OCI-LY7 (cell line): ENCODE data around the gene SLC6A4. TPM values are rescaled to one million over a fixed set of nuclear protein-coding genes. Genes with fewer than 3 reads are reported as not detected.

Source experiments
- BruUV-seq: library from RNA; stranded (reverse); fragments of 400-500 nt; replicated peaks from 2 replicates; lab custom pipeline; 2021; lab: Mats Ljungman, UMichigan
- CTCF ChIA-PET: fragments of 300-600 bp; sonication (Branson Sonifier 250); formaldehyde crosslinking; loops from one replicate; lab custom pipeline; 2022; ENCODE audit warnings: antibody characterized with exemption; ENCODE audit not compliant: unreplicated experiment; lab: Charles Lee
- POLR2A ChIA-PET: fragments of 300-600 bp; sonication (Branson Sonifier 250); formaldehyde crosslinking; loops from one replicate; lab custom pipeline; 2022; ENCODE audit warnings: antibody characterized with exemption; lab: Charles Lee
- DNase-seq: peaks from one replicate; pipeline ENCODE4 v3.0.0-alpha.2; 2015; ENCODE audit warnings: low spot score
- H2AFZ ChIP-seq: fragments of 200-600 bp; sonication (generic), shearing (Covaris generic); 2 replicates; pipeline ENCODE4 v1.6.1; 2014; ENCODE audit warnings: mild to moderate bottlenecking, antibody characterized with exemption, low read length, moderate library complexity
- H3K27ac ChIP-seq: fragments of 200-600 bp; sonication (generic); 2 replicates; pipeline ENCODE4 v1.5.1; 2014; ENCODE audit warnings: mixed run types, low read depth, mild to moderate bottlenecking, moderate library complexity, low read length, inconsistent platforms; ENCODE audit not compliant: poor library complexity, severe bottlenecking
- H3K36me3 ChIP-seq: fragments of 200-600 bp; sonication (generic); 2 replicates; pipeline ENCODE4 v1.6.1; 2014; ENCODE audit warnings: mild to moderate bottlenecking, antibody characterized with exemption, low read length, moderate library complexity, mixed read lengths; ENCODE audit not compliant: insufficient read depth
- H3K4me1 ChIP-seq: fragments of 200-600 bp; sonication (generic); 2 replicates; pipeline ENCODE4 v1.5.1; 2014; ENCODE audit warnings: mild to moderate bottlenecking, low read length; ENCODE audit not compliant: insufficient read depth, poor library complexity, severe bottlenecking
- H3K4me2 ChIP-seq: fragments of 200-600 bp; sonication (generic); 2 replicates; pipeline ENCODE4 v1.6.1; 2014; ENCODE audit warnings: mild to moderate bottlenecking, low read length
- H3K4me3 ChIP-seq: fragments of 200-600 bp; sonication (generic); 2 replicates; pipeline ENCODE4 v1.5.1; 2014; ENCODE audit warnings: mild to moderate bottlenecking, low read depth, low read length; ENCODE audit not compliant: poor library complexity, severe bottlenecking
- H3K79me2 ChIP-seq: fragments of 200-600 bp; sonication (generic); 2 replicates; pipeline ENCODE4 v1.6.1; 2016; ENCODE audit warnings: low read depth, mild to moderate bottlenecking, low read length, moderate library complexity, mixed read lengths; ENCODE audit not compliant: insufficient read depth
- H3K9me2 ChIP-seq: fragments of 200-600 bp; sonication (generic); 2 replicates; pipeline ENCODE4 v1.6.1; 2016; ENCODE audit warnings: mild to moderate bottlenecking, low read length, mixed read lengths; ENCODE audit not compliant: insufficient read depth
- H3K9me3 ChIP-seq: fragments of 200-600 bp; sonication (generic); 2 replicates; pipeline ENCODE4 v1.6.1; 2014; ENCODE audit warnings: mild to moderate bottlenecking, mixed run types, low read length, mixed read lengths
- H4K20me1 ChIP-seq: fragments of 200-600 bp; sonication (generic); 2 replicates; pipeline ENCODE4 v1.6.1; 2014; ENCODE audit warnings: mild to moderate bottlenecking, antibody characterized with exemption, low read length, moderate library complexity, mixed read lengths; ENCODE audit not compliant: insufficient read depth
- CTCF ChIP-seq: fragments of 200-600 bp; sonication (generic); conservative IDR thresholded peaks from 2 replicates; pipeline ENCODE4 v1.5.1; 2014; ENCODE audit warnings: mild to moderate bottlenecking, antibody characterized with exemption, low read length, moderate library complexity, mixed read lengths
- EZH2phosphoT487 ChIP-seq: fragments of 200-600 bp; sonication (generic); IDR thresholded peaks from 2 replicates; pipeline ENCODE4 v1.6.1; 2018; ENCODE audit warnings: low read depth, borderline replicate concordance, mild to moderate bottlenecking, mixed run types, antibody characterized with exemption, low read length, moderate library complexity, mixed read lengths
- intact Hi-C: fragments of 100-400 bp; cut with micrococcal nuclease; formaldehyde crosslinking; loops from one replicate; pipeline ENCODE4 v1.10.0; 2022; ENCODE audit not compliant: unreplicated experiment
- total RNA-seq, 2 experiments: library from RNA; depleted of rRNA in 1 of 2; stranded (reverse); fragments of >200 nt in 1 of 2; shearing (Covaris generic) in 1 of 2; gene quantifications; 2 replicates each; pipeline ENCODE4 v1.2.3, GENCODE V29; 2014 to 2022

SLC6A4 gene
- total RNA-seq, 2 experiments from 2014 or later: 0.09 TPM; not detected in 1

GRCh38 chr17:30200106-30200505, 35.4 kb downstream of the SLC6A4 start:
- Histone ChIP-seq H3K4me2 (no peak overlapping the region), H3K9me3 (no peaks in the 10 kb centered on the region), H3K4me1 (no peaks in the 10 kb centered on the region), H3K36me3 (no peaks in the 10 kb centered on the region), H4K20me1 (no peaks in the 10 kb centered on the region), H3K27ac (no peak overlapping the region), H3K79me2 (no peaks in the 10 kb centered on the region), H3K4me3 (no peak overlapping the region), H2AFZ (no peak overlapping the region), H3K9me2 (no peaks in the 10 kb centered on the region)
- no peak for DNase-seq
- no TSS peak for BruUV-seq
- intact Hi-C loops: no loop called here
- CTCF ChIA-PET: no interaction called here
- POLR2A ChIA-PET: no interaction called here
- TF ChIP-seq CTCF (no peak), EZH2phosphoT487 (no peak)

GRCh38 chr17:30199600-30199999, 35.9 kb downstream of the SLC6A4 start:
- Histone ChIP-seq H3K9me2 (no peaks in the 10 kb centered on the region), H3K79me2 (no peaks in the 10 kb centered on the region), H3K9me3 (no peaks in the 10 kb centered on the region), H3K4me2 (no peak overlapping the region), H4K20me1 (no peaks in the 10 kb centered on the region), H3K4me3 (no peak overlapping the region), H2AFZ (no peak overlapping the region), H3K4me1 (no peaks in the 10 kb centered on the region), H3K36me3 (no peaks in the 10 kb centered on the region), H3K27ac (no peak overlapping the region)
- intact Hi-C loops: no loop called here
- ChIA-PET CTCF (no interaction called here), POLR2A (no interaction called here)
- no TSS peak for BruUV-seq
- no peak for TF ChIP-seq CTCF
- TF ChIP-seq EZH2phosphoT487: no peak
- no peak for DNase-seq

- no peaks in the 10 kb centered on the region for H4K20me1 ChIP-seq
- H3K4me2 ChIP-seq: no peak overlapping the region
- H3K79me2 ChIP-seq: no peaks in the 10 kb centered on the region
- no peak for DNase-seq
- intact Hi-C loops: no loop called here
- H3K27ac ChIP-seq: no peak overlapping the region
- CTCF ChIA-PET: no interaction called here
- H3K4me1 ChIP-seq: no peaks in the 10 kb centered on the region
- POLR2A ChIA-PET: no interaction called here
- no TSS peak for BruUV-seq
- no peaks in the 10 kb centered on the region for H3K9me2 ChIP-seq
- H3K36me3 ChIP-seq: no peaks in the 10 kb centered on the region
- H3K4me3 ChIP-seq: no peak overlapping the region
- TF ChIP-seq CTCF: no peak
- no peak for TF ChIP-seq EZH2phosphoT487
- no peak overlapping the region for H2AFZ ChIP-seq
- H3K9me3 ChIP-seq: no peaks in the 10 kb centered on the region
These were observed 38.1 kb downstream of the SLC6A4 start for GRCh38 chr17:30197416-30197815.
